NCI-H1048 (cell line): ENCODE data around the gene IQCK.

Experiments used
- DNase-seq: peaks from one replicate; lab custom pipeline; 2025; lab: John Stamatoyannopoulos, UW

The IQCK gene

GRCh38 chr16:19860166-19861041 is 142.3 kb downstream of the IQCK start:
- no peak for DNase-seq

GRCh38 chr16:19861133-19861532 is 143.1 kb downstream of the IQCK start:
- DNase-seq, result no peak

- no peak for DNase-seq
Measured at GRCh38 chr16:19861811-19862327, 143.8 kb downstream of the IQCK start.

- no peak for DNase-seq
Measured at GRCh38 chr16:19863990-19864389, 145.9 kb downstream of the IQCK start.

GRCh38 chr16:19864566-19864965 is 146.5 kb downstream of the IQCK start:
- no peak for DNase-seq

GRCh38 chr16:19868421-19868820 is 150.3 kb downstream of the IQCK start:
- no peak for DNase-seq

GRCh38 chr16:19871721-19872120 is 153.7 kb downstream of the IQCK start:
- no peak for DNase-seq

GRCh38 chr16:19872179-19872863 is 154.2 kb downstream of the IQCK start:
- DNase-seq, result no peak

GRCh38 chr16:19872935-19873334 is 154.9 kb downstream of the IQCK start:
- no peak for DNase-seq

GRCh38 chr16:19874026-19874425 is 156.0 kb downstream of the IQCK start:
- DNase-seq, result no peak

- no peak for DNase-seq
Measured at GRCh38 chr16:19874851-19875546, 156.9 kb downstream of the IQCK start.

- DNase-seq, result no peak
Measured at GRCh38 chr16:19875900-19876299, 157.8 kb downstream of the IQCK start.

- DNase-seq, result no peak
Measured at GRCh38 chr16:19876501-19877059, 158.5 kb downstream of the IQCK start.

- DNase-seq, result no peak
Measured at GRCh38 chr16:19878757-19879156, 160.7 kb downstream of the IQCK start.

- no peak for DNase-seq
Measured at GRCh38 chr16:19879241-19879792, 161.2 kb downstream of the IQCK start.

GRCh38 chr16:19881028-19881427 is 163.0 kb downstream of the IQCK start:
- DNase-seq, result no peak

GRCh38 chr16:19881783-19882182 is 163.7 kb downstream of the IQCK start:
- no peak for DNase-seq

GRCh38 chr16:19882186-19882585 is 164.1 kb downstream of the IQCK start:
- no peak for DNase-seq

GRCh38 chr16:19882646-19883045 is 164.6 kb downstream of the IQCK start:
- DNase-seq, result no peak

GRCh38 chr16:19883296-19883965 is 165.4 kb downstream of the IQCK start:
- peak; percentile 55 for DNase-seq

- DNase-seq, result no peak
Measured at GRCh38 chr16:19883966-19884485, 166.0 kb downstream of the IQCK start.
